GM12878 (cell line): ENCODE results near the gene RRAS. TPM values are rescaled to one million over a fixed set of nuclear protein-coding genes. Genes with fewer than 3 reads are reported as not detected.

Experiments
- BHLHE40 ChIP-seq, 2 experiments: fragments of 450-650 bp in 1 of 2; IDR thresholded peaks; 2 replicates each; pipeline ENCODE4 v1.6.1; 2011 to 2017; ENCODE audit warnings: low read depth in 2 of 2, borderline replicate concordance in 1 of 2, improper control_type of control experiment in 1 of 2, low read length in 1 of 2, mild to moderate bottlenecking in 1 of 2
- LARP7 ChIP-seq: fragments of 450-650 bp; IDR thresholded peaks from 2 replicates; pipeline ENCODE4 v1.6.1; 2017; ENCODE audit warnings: mild to moderate bottlenecking
- MYB ChIP-seq: fragments of 150-350 bp; IDR thresholded peaks from 2 replicates; pipeline ENCODE4 v1.6.1; 2014; ENCODE audit warnings: mild to moderate bottlenecking, low read depth, low read length, borderline replicate concordance
- NFYA ChIP-seq: IDR thresholded peaks from 2 replicates; pipeline ENCODE4 v1.6.1; 2011; ENCODE audit warnings: low read depth, mild to moderate bottlenecking, low read length, improper control_type of control experiment, borderline replicate concordance
- NFYB ChIP-seq: IDR thresholded peaks from 2 replicates; pipeline ENCODE4 v1.6.1; 2011; ENCODE audit warnings: low read depth, mild to moderate bottlenecking, low read length, improper control_type of control experiment, moderate library complexity; ENCODE audit not compliant: insufficient read depth
- NR2F1 ChIP-seq: fragments of 450-650 bp; conservative IDR thresholded peaks from 2 replicates; pipeline ENCODE4 v1.6.1; 2017; ENCODE audit warnings: mild to moderate bottlenecking
- RAD21 ChIP-seq: IDR thresholded peaks from 2 replicates; pipeline ENCODE4 v1.6.1; 2011; ENCODE audit warnings: mild to moderate bottlenecking, low read depth, low read length, moderate library complexity; ENCODE audit not compliant: insufficient read depth
- RELA ChIP-seq: fragments of 450-650 bp; IDR thresholded peaks from 2 replicates; pipeline ENCODE4 v1.8.0; 2014; ENCODE audit warnings: borderline replicate concordance; ENCODE audit not compliant: partially characterized antibody
- TBL1XR1 ChIP-seq: IDR thresholded peaks from 2 replicates; pipeline ENCODE4 v1.6.1; 2012; ENCODE audit warnings: low read depth, low read length, improper control_type of control experiment
- ZNF207 ChIP-seq: fragments of 450-650 bp; IDR thresholded peaks from 2 replicates; pipeline ENCODE4 v1.6.1; 2014; ENCODE audit warnings: antibody characterized with exemption, mild to moderate bottlenecking, borderline replicate concordance
- ZNF24 ChIP-seq: fragments of 450-650 bp; IDR thresholded peaks from 2 replicates; pipeline ENCODE4 v1.6.1; 2017; ENCODE audit warnings: antibody characterized with exemption, mild to moderate bottlenecking
- polyA plus RNA-seq, 11 experiments: library from polyadenylated mRNA; depleted of rRNA in 4 of 11; unstranded in 6 of 11; stranded (reverse) in 5 of 11; fragments of >200 nt; fragmentation: Nextera tagmentation in 4 of 11; fragmentation: Illumina TruSeq in 1 of 11; extraction: Ambion mirVana in 4 of 11; extraction: Trizol in 1 of 11; gene quantifications; 1 replicate in 1 of 11; 2 replicates in 10 of 11; pipeline versions ENCODE4 v1.2.1 to v1.2.3, GENCODE V29; 2011 to 2016; ENCODE audit warnings: inconsistent platforms in 2 of 11, missing spikeins in 2 of 11, low read depth in 1 of 11
- total RNA-seq, 4 experiments: library from RNA; depleted of rRNA in 3 of 4; stranded (reverse); fragments of >200 nt in 3 of 4; fragmentation: Illumina TruSeq in 1 of 4; extraction: Trizol in 1 of 4; gene quantifications; 2 replicates each; pipeline versions ENCODE4 v1.2.1 to v1.2.3, GENCODE V29; 2013 to 2021
- TF ChIP-seq, protein P1 (sequence below): IDR thresholded peaks from 2 replicates; pipeline ENCODE4 v1.6.1; 2012; ENCODE audit warnings: mild to moderate bottlenecking, low read depth, low read length
- TF ChIP-seq, protein P2 (sequence below): fragments of 150-350 bp; IDR thresholded peaks from 2 replicates; pipeline ENCODE4 v1.6.1; 2014; ENCODE audit warnings: mild to moderate bottlenecking, low read depth, low read length
- TF ChIP-seq, protein P3 (sequence below): fragments of 450-650 bp; IDR thresholded peaks from 2 replicates; pipeline ENCODE4 v1.6.1; 2016; ENCODE audit warnings: mild to moderate bottlenecking
- TF ChIP-seq, protein P4 (sequence below): IDR thresholded peaks from 2 replicates; pipeline ENCODE4 v1.6.1; 2012; ENCODE audit warnings: low read depth, low read length, improper control_type of control experiment

The RRAS gene
- total and polyA plus RNA-seq, 10 of the 15 experiments (the other 5 are each of a cell fraction or from before 2014, with no cell fraction given): 0.24 to 5.8 (median 1.8) TPM

DNA sequence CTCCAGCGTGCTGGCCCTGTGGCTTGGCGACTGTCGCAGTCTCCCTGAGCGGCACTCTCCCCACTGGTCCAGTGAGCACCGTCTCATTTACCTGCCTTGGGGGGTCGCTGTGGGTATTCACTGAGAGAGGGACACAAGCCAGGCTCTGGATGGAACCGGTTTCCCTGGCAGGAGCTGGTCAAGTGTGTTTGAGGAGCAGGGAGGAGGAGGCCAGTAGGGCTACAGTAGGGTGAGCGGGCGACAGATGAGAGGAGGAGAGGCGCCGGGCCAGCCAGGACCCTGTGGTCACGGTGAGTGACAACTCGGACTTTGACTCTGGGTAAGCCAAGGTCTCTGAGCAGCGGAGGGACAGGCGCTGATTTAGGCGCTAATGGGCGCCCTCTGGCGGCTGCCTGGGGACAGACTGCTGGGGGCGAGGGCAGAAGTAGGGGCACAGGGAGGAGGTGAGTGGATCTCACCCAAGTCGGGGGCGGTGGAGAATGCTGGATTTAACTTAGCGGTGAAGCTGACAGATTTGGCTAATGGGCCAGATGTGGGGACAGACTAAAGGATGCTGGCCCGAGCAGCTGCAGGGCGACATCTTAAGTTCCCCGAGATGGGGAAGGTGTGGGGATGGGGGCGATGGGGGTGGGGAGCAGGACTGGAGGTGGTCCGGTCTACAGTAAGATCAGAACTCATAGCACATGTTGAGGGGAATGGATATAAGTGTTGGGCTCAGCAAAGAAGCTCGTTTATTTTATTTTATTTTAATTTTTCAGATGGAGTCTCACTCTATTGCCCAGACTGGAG lies 32.4 kb upstream of the RRAS start (continued):
- TF ChIP-seq NR2F1 (peak; percentile 51; the same call in 1 of the 2 replicates), MYB (no peak), NFYB (no peak), ZNF24 (no peak), LARP7 (peak; percentile 53; the same call in 1 of the 2 replicates), RELA (no peak), RAD21 (peak; percentile 63), ZNF207 (no peak), BHLHE40 (IDR thresholded peaks at IDR 0.05; ENCODE audit: borderline replicate concordance in 1 of 2, low read depth in 2 of 2, low read length in 1 of 2) (peak; percentile 31 to 46; a peak in 2 of 4 replicates), NFYA (no peak), TBL1XR1 (no peak)
- TF ChIP-seq, protein P1, sequence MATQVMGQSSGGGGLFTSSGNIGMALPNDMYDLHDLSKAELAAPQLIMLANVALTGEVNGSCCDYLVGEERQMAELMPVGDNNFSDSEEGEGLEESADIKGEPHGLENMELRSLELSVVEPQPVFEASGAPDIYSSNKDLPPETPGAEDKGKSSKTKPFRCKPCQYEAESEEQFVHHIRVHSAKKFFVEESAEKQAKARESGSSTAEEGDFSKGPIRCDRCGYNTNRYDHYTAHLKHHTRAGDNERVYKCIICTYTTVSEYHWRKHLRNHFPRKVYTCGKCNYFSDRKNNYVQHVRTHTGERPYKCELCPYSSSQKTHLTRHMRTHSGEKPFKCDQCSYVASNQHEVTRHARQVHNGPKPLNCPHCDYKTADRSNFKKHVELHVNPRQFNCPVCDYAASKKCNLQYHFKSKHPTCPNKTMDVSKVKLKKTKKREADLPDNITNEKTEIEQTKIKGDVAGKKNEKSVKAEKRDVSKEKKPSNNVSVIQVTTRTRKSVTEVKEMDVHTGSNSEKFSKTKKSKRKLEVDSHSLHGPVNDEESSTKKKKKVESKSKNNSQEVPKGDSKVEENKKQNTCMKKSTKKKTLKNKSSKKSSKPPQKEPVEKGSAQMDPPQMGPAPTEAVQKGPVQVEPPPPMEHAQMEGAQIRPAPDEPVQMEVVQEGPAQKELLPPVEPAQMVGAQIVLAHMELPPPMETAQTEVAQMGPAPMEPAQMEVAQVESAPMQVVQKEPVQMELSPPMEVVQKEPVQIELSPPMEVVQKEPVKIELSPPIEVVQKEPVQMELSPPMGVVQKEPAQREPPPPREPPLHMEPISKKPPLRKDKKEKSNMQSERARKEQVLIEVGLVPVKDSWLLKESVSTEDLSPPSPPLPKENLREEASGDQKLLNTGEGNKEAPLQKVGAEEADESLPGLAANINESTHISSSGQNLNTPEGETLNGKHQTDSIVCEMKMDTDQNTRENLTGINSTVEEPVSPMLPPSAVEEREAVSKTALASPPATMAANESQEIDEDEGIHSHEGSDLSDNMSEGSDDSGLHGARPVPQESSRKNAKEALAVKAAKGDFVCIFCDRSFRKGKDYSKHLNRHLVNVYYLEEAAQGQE: no peak
- TF ChIP-seq, protein P2, sequence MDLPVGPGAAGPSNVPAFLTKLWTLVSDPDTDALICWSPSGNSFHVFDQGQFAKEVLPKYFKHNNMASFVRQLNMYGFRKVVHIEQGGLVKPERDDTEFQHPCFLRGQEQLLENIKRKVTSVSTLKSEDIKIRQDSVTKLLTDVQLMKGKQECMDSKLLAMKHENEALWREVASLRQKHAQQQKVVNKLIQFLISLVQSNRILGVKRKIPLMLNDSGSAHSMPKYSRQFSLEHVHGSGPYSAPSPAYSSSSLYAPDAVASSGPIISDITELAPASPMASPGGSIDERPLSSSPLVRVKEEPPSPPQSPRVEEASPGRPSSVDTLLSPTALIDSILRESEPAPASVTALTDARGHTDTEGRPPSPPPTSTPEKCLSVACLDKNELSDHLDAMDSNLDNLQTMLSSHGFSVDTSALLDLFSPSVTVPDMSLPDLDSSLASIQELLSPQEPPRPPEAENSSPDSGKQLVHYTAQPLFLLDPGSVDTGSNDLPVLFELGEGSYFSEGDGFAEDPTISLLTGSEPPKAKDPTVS: no peak
- TF ChIP-seq, protein P3, sequence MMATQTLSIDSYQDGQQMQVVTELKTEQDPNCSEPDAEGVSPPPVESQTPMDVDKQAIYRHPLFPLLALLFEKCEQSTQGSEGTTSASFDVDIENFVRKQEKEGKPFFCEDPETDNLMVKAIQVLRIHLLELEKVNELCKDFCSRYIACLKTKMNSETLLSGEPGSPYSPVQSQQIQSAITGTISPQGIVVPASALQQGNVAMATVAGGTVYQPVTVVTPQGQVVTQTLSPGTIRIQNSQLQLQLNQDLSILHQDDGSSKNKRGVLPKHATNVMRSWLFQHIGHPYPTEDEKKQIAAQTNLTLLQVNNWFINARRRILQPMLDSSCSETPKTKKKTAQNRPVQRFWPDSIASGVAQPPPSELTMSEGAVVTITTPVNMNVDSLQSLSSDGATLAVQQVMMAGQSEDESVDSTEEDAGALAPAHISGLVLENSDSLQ: peak; percentile 95
- TF ChIP-seq, protein P4, sequence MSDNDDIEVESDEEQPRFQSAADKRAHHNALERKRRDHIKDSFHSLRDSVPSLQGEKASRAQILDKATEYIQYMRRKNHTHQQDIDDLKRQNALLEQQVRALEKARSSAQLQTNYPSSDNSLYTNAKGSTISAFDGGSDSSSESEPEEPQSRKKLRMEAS: no peak
- TF ChIP-seq, all 136 proteins: peak for 22
